Stimulated activated CD4-positive, alpha-beta T cell treated with anti-CD3 and anti-CD28 coated beads, Interleukin-4, amount 100 ng/mL, for 24 hours (primary cell): Measurements from ENCODE around the gene EEF2KMT.
"Not testable (repeated sequence)": the region's sequence is repeated elsewhere in the genome, so short reads cannot be mapped to it uniquely, and the experiment has no call there.

Source experiments
- DNase-seq: peaks from one replicate; pipeline ENCODE4 v3.0.0-alpha.2; 2020

The EEF2KMT gene

DNA sequence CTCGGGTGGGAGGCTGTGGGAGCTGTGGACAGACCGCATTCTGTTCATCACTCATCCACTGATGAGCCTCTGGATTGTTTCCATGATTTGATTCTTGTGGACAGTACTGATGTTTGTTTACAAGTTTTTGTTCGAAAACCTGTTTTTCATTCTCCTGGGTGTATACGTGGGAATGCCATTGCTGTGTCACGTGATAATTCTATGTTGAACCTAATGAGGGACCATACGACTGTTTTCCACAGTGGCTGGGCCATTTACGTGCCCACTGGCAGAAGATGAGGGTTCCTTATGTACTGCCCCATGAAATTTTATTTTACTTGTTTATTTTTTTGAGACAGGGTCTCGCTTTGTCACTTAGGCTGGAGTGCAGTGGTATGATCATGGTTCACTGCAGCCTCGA, 28.5 kb downstream of the EEF2KMT start:
- DNase-seq = no peak

DNA sequence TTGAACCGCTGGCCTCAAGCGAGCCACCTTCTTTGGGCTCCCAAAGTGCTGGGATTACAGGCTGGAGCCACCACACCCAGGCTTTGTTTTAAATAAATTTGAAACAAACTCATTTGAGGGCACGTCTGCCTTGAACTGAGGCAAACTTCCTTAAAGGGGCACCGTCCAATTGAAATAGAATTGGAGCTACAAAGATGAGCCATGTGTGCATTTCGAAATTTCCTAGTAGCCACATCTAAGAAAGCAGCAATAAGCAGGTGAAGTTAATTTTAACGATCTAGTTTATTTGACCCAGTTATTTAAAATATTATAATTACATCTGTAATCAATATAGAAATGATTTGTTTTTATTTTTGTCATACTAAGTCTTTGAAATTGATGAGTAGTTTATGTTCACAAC, 31.1 kb downstream of the EEF2KMT start:
- DNase-seq = no peak

DNA sequence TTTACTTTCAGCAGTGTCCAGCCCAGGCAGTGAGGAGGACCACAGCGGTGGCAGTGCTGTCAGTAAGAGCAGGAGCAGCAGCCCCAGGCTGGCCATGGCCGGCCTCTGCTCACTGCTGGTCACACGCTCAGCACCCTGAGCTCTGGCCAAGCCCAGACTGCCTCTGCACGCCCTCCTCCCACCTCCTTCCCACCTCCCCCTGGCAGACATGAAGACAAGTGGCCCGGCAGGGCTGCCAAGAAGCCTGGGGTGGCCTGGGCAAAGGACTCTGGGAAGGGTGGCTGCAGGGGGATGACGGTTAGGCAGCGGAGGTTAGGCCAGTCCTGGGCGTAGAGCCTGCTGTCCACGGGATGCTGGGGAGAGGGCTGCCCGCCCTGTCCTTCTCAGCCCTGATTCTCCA, 31.8 kb downstream of the EEF2KMT start, which contains the start of gene C16orf89:
Gene C16orf89, minus strand, starts transcription at position 144 of the 400 bp plus-strand sequence. Its CDS starts 48 bp downstream, at position 96.
- no peak for DNase-seq

DNA sequence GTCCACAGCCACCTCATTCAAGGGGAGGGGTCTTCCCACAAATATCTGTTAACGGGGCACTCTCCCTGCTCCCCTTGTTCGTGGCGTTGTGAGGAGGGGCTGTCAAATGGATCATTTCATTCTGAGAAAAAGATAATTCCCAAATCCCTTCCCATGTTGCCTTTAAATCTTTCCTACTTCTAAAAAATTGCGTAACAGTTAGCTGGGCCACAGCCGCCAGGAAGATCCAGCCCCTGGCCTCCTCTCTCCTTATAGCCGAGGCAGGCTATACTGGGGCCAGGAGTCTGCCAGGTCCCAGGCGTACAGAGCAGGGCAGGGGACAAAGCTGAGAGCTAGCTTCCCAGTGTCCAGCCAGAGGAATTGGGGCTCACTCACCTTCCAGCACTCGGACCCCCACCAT, 32.3 kb downstream of the EEF2KMT start:
- no peak for DNase-seq

DNA sequence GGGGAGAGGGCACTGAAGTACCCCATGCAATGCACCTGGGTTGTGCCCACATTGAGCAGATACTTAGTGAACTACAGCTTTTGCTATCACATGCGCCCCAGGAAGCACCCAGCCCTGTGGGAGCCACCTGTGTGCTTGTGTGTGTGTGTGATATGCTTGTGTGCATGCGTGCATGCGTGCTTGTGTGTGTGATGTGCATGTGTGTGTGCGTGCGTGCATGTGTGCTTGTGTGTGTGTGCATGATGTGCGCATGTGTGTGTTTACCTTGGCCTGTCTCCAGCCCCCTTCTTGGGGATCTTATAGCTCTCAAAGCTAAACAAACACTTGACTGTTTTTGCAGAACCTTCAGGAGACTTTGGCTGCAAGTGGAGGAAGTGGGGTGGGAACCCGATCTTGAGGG, 32.7 kb downstream of the EEF2KMT start:
- DNase-seq = no peak

DNA sequence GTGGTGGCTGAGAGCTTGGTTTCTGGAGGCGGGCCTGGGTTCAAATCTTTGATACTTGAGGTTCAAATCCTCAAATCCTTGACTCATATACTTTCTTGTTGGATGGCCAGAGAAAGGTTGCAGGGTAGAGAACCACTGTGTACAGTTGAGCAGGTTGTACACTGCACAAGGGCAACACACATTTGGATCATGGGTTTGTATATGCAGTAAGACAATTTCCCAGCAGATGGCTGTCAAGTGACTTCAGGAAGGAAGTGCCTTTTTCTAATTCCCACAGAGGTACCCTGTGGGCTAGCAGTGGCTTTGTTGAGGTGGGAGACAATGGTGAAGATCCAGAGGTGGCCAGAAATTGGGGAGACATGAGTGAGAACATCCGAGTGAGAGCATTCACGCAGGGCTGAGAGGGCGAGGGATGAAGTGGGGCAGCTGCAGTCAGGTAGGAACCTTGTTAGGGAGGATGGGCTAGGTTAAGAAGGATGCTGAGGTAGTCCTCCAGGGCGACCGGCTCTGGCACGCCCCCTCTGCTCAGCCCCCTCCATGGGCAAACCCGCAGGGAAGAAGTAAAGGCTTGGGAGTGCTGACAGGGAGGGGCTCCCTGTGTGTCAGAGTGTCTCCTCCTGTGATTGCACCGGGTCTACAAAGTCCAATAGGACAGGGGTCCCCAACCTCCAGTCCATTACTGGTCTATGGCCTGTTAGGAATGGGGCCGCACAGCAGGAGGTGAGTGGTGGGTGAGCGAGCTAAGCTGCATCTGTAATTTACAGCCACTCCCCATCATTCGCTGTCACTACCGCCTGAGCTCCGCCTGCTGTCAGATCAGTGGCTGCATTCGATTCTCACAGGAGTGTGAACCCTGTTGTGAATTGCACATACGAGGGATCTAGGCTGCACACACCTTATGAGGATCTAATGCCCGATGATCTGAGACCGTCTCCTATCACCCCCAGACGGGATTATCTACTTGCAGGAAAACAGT, 34.5 kb downstream of the EEF2KMT start:
- DNase-seq = no peak

DNA sequence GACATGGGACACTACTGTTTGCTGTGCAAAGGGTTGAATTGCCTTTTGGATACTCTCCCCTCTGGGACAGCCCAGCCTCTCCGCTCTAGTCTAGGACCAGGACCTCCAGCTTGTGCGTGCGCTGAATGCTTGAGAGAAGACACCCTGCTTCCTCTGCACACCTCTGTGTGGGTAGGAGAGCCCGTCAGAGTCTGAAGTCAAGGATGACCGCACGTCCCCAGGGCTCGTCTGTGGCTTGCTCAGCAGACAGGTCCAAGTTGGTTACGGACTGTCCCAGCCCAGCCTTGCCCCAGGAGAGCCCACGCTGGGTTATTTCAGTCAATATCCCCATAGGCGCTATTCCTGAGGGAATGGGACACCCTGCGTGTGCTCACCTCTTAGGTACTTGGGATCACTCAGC, 35.5 kb downstream of the EEF2KMT start:
- no peak for DNase-seq

DNA sequence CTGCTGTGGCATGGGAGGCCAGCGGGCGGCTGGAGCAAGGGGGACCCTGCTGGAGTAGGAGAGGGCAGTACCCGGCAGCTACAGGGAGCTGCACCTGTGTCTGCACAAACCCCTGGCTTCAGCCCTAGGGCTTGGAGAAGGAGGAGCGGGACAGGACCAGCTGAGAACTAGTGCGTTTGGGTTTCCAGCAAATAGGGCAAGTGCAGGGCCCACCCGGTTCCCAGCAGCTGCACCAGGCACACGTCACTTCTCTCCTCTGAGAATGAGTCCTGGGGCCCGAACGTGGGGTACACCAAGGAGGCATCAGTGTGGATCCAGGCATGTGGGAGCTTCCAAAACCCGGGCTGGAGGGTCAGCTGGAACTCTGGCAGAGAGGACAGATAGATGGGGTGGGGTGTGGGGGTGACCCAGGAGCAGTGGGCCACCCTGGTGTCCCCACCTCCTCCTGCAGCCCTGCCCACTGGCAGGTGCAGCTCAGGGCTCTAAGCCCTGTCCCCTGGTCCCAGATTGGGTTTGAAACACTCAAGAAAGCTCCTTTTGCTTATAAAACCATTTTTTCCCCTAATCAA, 37.4 kb downstream of the EEF2KMT start:
- no peak for DNase-seq

DNA sequence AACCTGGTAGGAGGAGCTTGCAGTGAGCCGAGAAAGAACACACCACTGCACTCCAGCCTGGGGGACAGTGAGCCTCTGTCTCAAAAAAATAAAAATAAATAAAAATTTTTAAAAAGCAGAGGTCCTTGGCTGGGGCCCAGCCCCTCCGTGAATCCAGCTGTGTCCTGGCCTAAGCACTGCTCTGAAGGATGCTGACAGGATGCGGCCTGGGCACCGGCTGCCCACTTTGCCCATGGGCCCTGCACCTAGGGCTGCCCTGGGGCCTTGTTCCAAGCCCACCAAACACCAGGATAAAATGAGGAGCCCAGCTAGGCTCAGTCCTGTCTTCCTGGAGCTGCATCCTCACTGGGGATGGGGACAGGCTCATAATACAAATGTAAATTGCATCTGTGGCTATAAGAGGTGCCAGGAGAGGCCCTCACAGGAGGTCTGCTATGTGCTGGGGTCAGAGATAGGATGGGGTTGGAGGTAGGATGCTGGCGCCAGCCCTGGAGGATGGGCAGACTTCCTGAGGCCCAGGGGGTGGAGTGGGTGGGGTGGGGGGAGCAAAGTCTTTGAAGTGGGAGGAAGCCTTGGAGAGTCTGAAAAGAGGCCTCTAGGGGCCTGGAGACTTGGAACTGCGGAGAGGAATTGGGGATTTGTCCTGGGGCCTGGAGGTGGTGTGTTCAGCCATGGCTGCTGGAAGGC, 38.1 kb downstream of the EEF2KMT start:
- DNase-seq = no peak

DNA sequence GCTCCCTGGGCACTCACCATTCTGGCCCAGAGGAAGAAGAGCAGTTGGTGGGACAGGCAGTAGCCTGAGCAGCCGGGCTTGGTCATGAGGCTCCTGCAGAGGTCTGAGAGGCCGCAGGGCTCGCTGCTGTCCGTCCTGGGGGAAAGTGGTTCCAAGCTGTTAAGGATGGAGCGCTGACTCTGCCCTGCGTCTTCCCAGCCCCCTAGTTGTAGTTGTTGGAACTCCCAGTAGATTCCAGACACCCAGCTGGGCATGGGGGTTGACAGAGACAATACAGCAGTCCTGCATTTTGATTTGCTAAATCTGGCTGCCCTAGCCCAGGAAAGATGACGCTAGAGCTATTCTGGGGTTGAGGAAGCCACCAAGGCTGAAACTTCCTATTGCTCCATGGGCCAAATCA, 39.1 kb downstream of the EEF2KMT start:
- no peak for DNase-seq

DNA sequence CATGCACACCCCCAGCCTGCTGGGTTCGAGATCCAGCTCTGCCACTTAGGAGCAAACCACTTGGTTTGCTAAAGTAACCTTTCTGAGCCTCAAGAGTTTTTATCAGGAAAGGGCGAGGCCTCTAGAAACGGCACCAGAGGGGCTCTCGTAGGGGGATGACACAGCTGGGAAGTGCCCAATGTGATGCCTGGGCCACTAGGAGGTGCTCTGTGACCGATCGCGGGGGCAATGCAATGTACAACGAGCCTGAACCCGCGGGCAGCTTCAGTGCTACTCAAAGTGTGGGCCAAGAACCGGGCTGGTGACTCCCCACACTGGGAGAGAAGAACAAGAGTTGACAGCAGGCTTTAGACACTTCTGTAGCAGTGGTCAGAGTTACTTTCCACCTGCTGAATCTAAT, 41.2 kb downstream of the EEF2KMT start:
- peak; percentile 40 for DNase-seq

DNA sequence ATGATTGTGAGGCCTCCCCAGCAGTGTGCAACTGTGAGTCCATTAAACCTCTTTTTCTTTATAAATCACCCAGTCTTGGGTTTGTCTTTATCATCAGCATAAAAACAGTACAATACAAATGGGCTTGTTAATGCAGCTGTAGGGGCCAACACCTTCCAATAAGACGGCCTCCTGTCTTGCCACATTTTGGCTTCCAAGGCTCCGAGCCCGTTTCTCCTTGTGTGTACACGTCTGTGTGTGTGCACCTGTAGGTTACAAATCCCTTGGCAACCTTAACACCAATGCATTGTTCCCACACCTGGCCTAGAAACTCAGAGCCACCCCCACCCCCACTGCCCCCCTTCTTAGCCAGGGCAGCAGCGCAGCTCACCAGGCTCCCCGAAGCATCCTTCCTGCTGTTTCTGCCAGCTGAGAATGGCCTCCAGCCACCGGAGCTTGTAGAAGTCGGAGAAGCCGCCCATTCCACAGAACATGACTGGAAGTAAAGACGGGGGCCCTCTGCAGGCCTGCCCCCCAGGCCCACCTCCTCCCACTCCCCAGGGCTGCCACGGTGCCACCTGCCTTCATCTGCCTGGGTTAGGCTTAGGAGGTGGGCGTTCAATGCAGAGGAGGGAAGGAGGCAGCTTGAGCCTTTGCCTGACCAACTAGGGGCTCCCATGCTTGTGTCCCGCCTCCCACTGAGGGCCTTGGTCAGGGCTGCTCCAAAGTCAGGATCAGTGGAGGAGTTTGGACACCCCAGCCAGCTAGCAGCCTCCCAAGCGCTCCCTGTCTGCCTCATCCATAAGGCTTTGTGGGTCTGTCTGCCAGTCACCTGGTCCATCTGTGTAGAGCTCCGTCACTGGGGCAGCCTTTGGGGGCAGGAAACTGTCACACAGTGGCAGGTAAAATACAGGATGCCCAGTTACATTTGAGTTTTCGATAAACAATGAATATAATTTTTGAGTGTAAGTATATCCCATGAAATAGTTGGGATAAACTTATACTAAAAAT, 42.4 kb downstream of the EEF2KMT start:
- DNase-seq = no peak

DNA sequence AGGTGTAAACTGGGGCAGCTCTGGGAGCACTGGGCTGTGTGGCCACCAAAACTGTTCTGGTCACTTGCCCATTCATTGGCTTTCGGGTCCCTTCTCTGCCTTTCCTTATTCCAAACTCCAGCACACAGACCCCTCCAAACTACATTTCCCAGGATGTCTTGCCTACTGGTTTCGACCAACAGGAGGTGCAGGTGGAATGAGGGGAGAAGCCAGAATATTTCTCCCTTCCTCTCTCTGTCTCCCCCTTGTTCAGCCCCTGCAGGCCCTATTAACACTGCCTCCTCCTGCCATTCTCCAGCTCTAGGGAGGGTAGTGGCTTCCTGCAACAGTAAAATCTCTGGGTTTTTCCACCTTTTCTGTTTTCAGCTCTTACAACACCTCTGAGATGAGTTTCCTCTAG, 50.7 kb downstream of the EEF2KMT start:
- DNase-seq = no peak

DNA sequence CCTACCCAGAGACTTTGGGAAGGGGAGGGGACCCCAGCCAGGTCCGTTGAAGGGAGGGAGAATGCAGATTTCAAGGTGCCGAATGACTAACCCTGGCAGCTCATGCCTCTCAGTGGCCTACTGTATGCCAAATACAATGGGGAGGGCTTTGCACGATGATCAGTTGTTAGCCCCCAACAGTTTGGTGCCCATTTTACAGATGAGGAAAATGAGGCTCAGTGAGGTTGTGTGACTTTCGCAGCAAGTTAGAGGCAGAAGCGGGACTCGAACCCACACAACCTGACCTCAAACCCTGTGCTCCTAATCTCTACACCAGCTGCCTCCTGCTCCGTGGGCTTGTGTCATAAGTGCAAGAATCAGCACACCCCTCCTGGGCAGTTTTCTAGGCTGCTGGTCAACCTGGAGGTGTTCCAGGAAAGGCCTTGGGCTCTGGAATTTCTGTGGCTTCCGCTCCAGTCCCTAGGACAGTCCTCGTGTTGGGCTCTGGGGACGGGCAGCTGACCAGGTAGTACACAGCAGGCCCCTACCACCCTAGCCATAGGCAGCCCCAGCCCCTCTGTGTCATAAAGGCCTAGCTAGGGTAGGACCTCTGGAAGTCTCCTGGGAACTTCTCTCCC, 52.0 kb downstream of the EEF2KMT start:
- DNase-seq = no peak

DNA sequence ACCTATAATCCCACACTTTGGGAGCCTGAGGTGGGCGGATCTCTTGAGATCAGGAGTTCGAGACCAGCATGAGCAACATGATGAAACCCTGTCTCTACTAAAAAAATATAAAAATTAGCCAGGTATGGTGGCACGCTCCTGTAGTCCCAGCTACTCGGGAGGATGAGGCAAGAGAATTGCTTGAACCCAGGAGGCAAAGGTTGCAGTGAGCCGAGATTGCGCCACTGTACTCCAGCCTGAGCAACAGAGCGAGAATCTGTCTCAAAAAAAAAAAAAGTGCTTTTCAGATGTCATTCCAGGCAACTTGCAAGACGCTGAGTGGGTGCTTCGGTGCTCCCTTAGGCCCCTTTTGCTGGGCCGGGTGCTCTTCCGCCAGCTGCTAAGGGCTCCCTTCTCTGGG, 53.0 kb downstream of the EEF2KMT start:
- not testable (repeated sequence) for DNase-seq

DNA sequence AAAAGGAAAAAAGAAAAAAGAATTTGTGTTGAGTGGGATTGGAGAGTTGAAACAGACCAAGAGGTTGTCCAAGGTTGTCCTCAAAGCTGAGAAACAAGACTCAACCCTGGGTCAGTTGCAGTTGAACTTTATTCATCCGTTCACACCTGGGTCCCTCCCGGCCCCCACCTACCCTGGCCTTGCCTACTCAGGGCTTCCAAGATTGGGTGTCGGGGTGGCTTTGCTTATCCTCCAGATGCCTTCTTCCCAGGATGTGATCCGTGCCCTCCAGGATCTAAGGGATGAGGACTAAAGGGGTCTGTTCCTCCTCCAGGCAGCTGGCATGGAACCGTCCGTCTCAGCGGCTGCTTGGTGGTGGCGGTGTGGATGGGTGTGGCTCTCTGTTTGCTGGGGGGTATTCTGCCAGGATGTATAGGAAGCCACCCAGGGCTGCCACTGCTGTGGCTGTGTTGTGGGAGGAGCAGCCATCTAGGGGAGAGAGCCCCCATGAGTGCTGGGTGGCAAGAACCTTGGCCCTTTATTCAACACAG, 53.5 kb downstream of the EEF2KMT start:
- no peak for DNase-seq

DNA sequence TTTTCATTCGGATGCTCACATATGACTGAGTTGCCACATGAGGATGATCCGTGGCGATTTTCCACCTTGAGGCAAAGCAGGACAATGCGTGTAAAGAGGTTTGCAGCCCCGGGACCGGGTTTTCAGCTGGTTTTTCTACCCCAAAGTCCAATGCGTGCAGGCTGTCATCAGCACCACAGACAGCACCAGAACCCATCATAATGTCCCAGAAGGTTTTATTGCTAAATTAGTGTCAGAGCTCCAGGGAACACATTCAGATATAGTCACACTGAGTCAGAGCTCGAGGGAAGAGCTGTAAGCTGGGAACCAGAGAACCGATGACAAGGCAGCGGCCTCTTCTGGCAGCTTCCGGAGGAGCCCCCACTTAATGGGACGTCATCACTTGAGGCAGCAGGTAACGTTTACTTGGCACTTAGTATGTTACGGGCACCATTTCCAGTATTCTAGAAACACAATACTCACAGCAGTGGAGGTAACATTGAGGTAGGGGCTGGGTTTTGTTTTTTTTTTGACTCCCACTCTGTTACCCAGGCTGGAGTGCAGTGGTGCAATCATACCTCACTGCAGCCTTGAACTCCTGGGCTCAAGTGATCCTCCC, 54.9 kb downstream of the EEF2KMT start:
- DNase-seq = no peak

DNA sequence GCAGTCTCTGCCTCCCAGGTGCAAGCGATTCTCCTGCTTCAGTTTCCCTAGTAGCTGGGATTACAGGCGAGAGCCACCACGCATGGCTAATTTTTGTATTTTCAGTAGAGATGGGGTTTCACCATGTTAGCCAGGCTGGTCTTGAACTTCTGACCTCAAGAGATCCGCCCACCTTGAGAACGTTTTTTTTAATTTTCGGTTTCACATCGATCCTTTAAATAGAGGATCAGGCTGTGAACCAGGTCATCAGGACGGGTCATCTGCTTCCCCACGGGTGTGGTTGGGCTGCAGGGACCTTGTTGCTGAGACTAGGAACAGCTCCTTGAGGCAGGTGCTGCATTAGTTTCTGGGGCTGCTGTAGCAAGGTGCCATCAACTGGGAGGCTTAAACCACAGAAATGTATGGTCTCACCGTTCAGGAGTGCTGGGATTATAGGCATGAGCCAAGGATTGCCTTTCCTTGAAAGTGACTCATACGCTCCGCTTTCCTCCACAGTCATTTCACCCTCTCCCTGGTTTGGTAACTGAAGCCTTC, 55.9 kb downstream of the EEF2KMT start:
- DNase-seq = no peak

DNA sequence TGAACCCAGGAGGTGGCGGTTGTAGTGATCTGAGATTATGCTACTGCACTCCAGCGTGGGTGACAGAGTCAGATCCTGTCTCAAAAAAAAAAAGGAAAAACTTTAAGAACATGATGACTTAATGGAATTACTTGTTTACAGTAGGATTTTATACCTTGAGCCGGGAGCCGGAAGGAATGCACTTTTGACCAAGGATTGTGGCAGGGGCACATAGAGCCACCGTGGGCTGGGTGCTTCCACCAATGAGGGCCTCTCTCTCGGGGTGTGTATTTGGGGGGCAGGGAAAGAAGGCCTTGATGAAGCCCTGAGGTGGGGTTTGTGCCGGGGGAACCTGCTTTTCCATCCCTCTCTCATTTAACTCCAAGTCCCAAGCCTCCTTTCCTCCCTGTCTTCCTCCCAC, 57.1 kb downstream of the EEF2KMT start:
- DNase-seq = no peak

DNA sequence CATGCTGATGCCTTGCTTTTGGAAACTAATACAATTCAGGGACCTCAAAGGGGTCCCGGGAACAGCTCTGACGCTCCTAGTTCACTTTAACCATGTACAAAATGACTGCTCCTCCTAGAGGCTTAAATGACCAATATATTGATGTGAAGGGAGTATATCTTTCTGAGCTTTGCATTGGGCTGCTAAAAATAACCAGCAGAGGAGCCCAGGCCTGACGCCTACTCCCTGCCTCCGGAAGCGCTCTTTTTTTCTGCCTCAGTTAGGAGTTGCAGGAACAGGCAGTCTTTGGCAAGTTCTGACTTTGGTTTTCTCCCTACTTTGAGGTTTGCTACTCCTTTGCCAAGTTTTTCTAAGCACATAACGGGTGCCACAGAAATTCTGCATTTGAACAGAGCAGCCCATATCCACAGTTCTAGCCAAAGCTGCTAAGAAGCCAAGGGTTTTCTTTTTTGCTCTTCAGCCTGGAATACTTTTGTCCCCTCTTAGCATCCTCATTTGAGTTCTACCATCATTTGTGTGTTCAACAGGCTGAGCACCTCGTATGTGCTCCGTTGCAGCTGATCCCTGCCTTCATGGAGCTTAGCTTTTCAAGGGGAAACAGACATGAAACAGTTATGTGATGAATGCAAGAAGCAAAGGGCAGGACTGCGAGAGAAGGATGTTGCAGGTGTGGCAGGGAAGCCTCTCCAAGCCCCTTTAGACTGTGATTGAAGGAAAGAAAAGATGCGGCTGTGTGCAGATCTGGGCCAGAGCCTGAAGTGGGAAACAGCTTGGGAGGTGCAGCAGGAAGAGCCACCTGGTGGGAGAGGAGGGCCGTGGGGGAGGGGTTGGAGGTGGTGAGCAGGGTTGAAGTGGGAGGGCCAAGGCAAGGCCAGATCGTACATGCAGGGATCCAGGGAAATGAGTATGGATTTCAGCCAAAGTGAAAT, 61.1 kb downstream of the EEF2KMT start:
- DNase-seq = no peak
